Measurements from ENCODE around the gene LINC01488. TPM values are rescaled to one million over a fixed set of nuclear protein-coding genes. Genes with fewer than 3 reads are reported as not detected.

The LINC01488 gene
- total and polyA plus RNA-seq, 9 donors: not detected

DNA sequence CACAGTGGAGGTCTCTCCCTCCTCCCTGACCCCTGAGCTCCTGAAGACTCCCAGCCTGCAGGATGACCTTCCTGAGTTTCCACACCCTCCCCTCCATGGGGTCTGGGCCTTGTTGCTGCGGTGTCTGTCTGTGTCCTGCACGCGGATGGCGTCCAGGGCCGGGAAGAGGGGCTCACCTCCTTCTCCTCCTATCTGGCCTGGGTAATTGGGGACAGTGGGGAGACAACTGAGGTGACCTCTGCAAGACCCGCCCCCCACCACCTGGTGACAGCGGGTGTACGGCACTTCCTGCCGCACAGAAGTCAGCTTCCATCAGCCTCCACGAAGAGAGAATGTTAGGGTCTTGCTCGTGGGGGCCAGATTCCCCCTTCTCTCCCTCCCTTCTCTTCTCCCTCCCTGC lies 31.7 kb downstream of the LINC01488 start:
- Histone ChIP-seq H3K4me1 (ENCODE audit: insufficient read depth) (no peaks in the 10 kb centered on the region), H3K4me3 (no peak overlapping the region), H3K36me3 (no peaks in the 10 kb centered on the region), H3K27me3 (no peaks in the 10 kb centered on the region), H3K27ac (no peak overlapping the region), H3K9me3 (no peaks in the 10 kb centered on the region)
- TF ChIP-seq EP300 (IDR thresholded peaks at IDR 0.05) (no peak), POLR2A (IDR thresholded peaks at IDR 0.05) (no peak)
- TF ChIP-seq, protein P1, sequence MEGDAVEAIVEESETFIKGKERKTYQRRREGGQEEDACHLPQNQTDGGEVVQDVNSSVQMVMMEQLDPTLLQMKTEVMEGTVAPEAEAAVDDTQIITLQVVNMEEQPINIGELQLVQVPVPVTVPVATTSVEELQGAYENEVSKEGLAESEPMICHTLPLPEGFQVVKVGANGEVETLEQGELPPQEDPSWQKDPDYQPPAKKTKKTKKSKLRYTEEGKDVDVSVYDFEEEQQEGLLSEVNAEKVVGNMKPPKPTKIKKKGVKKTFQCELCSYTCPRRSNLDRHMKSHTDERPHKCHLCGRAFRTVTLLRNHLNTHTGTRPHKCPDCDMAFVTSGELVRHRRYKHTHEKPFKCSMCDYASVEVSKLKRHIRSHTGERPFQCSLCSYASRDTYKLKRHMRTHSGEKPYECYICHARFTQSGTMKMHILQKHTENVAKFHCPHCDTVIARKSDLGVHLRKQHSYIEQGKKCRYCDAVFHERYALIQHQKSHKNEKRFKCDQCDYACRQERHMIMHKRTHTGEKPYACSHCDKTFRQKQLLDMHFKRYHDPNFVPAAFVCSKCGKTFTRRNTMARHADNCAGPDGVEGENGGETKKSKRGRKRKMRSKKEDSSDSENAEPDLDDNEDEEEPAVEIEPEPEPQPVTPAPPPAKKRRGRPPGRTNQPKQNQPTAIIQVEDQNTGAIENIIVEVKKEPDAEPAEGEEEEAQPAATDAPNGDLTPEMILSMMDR (IDR thresholded peaks at IDR 0.05): no peak
- WGBS, 3 donors: 78 to 83% (median 79%) methylated on average over 11 of the region's 11 CpGs
- intact Hi-C loops (cut with DNase I): no loop called here
- no peak for DNase-seq

DNA sequence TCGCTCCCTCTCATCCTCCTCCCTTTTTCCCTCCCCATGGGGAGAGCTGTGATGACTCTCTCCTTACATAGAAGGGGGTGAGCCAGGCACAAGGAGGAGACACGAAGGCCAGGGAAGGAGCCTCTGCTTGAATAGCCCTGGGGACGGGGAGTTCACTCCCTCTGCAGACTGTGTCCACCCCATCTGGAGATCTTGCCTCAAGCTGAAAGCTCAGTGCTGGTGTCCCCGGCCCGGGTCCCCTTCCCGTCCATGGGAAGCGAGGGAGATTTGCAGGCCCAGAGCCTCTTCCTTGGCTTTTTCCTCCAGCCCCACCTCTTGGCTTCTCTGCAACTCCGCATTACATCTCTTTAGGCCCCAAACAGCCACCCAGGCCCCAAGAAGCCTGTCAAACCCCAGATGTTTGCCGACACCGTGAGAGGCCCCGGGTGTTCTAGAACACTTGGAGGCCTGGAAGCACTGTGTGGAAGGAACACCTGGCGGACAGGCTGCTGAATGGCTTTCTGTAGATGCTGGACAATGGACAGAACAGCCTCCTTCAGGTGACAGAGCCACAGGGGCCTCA lies 32.3 kb downstream of the LINC01488 start:
- 79 to 94% (median 89%) methylated on average over 12 of the region's 12 CpGs for WGBS, 3 donors
- DNase-seq: no peak
- intact Hi-C loops (cut with DNase I): no loop called here

DNA sequence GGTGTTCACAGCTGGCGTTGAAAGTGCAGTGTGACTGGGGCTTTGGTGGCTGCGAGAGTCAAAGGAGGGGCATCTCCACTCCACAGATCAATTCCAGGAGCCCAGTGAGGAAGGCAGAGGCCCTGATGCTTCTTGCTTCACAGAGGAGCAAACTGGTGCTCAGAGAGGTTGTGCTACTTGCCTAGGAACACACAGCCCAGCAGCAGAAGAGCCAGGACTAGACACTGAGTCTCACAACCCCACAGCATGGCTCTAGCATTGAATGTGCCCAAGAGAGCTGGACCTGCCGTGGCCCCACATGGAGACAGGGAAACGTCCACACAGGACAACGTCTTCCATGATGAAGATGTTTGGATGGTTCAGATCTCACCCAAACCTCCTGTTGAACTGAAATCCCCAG lies 33.3 kb downstream of the LINC01488 start:
- no peaks in the 10 kb centered on the region for H3K4me1 ChIP-seq (ENCODE audit: insufficient read depth)
- H3K9me3 ChIP-seq: no peaks in the 10 kb centered on the region
- DNase-seq: no peak
- TF ChIP-seq EP300 (IDR thresholded peaks at IDR 0.05): no peak
- no peak for TF ChIP-seq POLR2A (IDR thresholded peaks at IDR 0.05)
- WGBS, 3 donors: 89 to 94% (median 89%) methylated on average over 5 of the region's 5 CpGs
- no peaks in the 10 kb centered on the region for H3K36me3 ChIP-seq
- H3K27ac ChIP-seq: no peak overlapping the region
- H3K4me3 ChIP-seq: no peak overlapping the region
- intact Hi-C loops (cut with DNase I): no loop called here
- H3K27me3 ChIP-seq: no peaks in the 10 kb centered on the region

More for the DNA sequence above, 32.3 kb downstream of the LINC01488 start:
- H3K4me3 ChIP-seq: no peak overlapping the region
- no peaks in the 10 kb centered on the region for H3K4me1 ChIP-seq (ENCODE audit: insufficient read depth)
- no peak for TF ChIP-seq EP300 (IDR thresholded peaks at IDR 0.05)
- no peak for TF ChIP-seq POLR2A (IDR thresholded peaks at IDR 0.05)
- TF ChIP-seq, protein P1 (IDR thresholded peaks at IDR 0.05): no peak
- H3K27me3 ChIP-seq: no peaks in the 10 kb centered on the region
- H3K36me3 ChIP-seq: no peaks in the 10 kb centered on the region
- no peaks in the 10 kb centered on the region for H3K9me3 ChIP-seq
- H3K27ac ChIP-seq: no peak overlapping the region

DNA sequence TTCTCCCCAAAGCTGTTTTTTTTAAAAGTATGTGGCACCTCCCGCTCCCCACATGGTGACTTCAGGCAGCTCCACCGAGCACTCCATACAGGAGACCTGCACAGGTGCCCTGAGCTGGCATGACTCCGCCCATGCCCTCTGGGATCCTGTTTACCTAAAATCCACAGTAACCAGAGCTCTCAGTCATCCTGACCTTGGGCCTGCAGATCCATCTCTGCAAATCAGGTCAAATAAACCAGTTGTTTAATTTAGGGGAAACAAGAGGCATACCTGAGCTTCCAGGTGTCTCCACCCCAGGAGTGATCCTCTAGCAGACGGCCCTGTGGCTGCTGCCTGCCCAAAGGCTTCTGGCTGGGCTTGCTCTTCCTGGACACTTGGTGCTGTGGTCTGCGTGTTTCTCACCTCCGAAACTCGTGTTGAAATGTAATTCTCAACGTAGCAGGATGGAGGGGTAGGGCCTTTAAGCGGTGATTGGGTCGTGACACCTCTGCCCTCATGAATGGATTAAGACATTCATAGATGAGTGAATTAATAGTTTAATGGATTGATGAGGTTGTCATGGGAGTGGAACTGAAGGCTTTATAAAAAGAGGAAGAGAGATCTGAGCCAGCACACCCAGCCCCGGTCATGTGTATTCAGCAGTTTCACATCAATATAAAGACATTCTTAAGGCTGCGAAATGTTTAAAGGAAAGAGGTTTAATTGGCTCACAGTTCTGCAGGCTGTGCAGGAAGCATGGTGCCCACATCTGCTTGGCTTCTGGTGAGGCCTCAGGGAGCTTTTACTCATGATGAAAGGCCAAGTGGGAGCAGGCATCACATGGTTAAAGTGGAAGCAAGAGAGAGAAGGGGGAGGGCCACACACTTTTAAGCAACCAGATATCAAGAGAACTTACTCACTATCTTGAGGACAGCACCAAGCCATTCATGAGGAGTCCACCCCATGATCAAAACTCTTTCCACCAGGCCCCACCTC lies 34.1 kb downstream of the LINC01488 start:
- intact Hi-C loops (cut with DNase I): no loop called here
- H3K36me3 ChIP-seq: no peaks in the 10 kb centered on the region
- no peak overlapping the region for H3K27ac ChIP-seq
- WGBS, 3 donors: 88 to 92% (median 90%) methylated on average over 12 of the region's 12 CpGs
- no peaks in the 10 kb centered on the region for H3K4me1 ChIP-seq (ENCODE audit: insufficient read depth)
- no peaks in the 10 kb centered on the region for H3K9me3 ChIP-seq
- DNase-seq: no peak
- H3K4me3 ChIP-seq: no peak overlapping the region
- TF ChIP-seq EP300 (IDR thresholded peaks at IDR 0.05): no peak
- TF ChIP-seq, protein P1 (IDR thresholded peaks at IDR 0.05): no peak
- TF ChIP-seq POLR2A (IDR thresholded peaks at IDR 0.05): no peak
- no peaks in the 10 kb centered on the region for H3K27me3 ChIP-seq

DNA sequence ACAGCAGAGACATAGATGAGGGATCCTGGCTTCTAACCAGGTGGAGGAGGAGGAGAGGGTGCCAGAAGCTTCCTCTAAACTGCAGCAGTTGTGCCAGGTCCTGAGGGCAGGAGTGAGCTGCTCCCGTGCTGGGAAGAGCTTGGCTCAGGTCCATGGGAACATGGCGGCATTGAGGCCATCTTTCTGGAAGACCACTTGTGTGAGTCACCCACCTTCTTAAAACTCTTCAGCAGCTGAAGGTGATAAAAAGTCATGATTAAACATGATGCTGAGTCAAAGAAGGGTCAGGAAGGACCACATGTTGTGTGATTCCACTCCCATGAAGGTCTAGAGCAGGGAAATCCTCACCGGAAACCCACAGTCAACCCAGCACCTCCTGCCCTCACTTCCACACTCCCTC lies 35.1 kb downstream of the LINC01488 start:
- Histone ChIP-seq H3K27ac (no peak overlapping the region), H3K27me3 (no peaks in the 10 kb centered on the region), H3K9me3 (no peaks in the 10 kb centered on the region), H3K4me1 (ENCODE audit: insufficient read depth) (no peaks in the 10 kb centered on the region), H3K36me3 (no peaks in the 10 kb centered on the region), H3K4me3 (no peak overlapping the region)
- TF ChIP-seq EP300 (IDR thresholded peaks at IDR 0.05) (no peak), POLR2A (IDR thresholded peaks at IDR 0.05) (no peak)
- TF ChIP-seq, protein P1 (IDR thresholded peaks at IDR 0.05): no peak
- 76 to 81% (median 79%) methylated on average over 3 of the region's 3 CpGs for WGBS, 3 donors
- DNase-seq: no peak
- intact Hi-C loops (cut with DNase I): no loop called here

All from ovary (tissue), 9 donors.